Retina (tissue), 1 donor: ENCODE results near the gene CELA2B.
A peak's percentile ranks its signal among the peaks of the same experiment; 100 is the strongest.
"Not testable (repeated sequence)": the region's sequence is repeated elsewhere in the genome, so short reads cannot be mapped to it uniquely, and the experiment has no call there.

ENCODE experiments used
- DNase-seq: peaks from one replicate; pipeline ENCODE4 v3.0.0-alpha.2; 2016

The CELA2B gene

DNA sequence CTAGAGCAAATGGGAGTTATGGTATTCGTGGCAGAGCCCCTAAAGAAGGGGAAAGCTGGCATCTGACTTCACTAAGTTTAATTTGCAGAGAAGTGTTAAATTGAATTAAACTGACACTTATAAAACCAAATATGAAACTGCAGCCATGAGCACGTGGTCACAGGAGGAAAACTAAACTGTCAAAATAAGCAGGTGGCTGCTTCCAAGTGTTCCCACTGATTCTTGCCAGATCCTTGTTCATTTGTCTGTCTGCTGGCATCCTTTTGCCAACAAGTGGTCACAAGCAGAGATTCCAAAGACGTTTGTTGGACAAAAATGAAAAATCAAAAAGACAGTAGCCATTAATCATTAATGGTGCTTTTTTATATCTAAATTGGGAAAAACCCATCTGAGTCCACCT is 6.5 kb upstream of the CELA2B start:
- no peak for DNase-seq

DNA sequence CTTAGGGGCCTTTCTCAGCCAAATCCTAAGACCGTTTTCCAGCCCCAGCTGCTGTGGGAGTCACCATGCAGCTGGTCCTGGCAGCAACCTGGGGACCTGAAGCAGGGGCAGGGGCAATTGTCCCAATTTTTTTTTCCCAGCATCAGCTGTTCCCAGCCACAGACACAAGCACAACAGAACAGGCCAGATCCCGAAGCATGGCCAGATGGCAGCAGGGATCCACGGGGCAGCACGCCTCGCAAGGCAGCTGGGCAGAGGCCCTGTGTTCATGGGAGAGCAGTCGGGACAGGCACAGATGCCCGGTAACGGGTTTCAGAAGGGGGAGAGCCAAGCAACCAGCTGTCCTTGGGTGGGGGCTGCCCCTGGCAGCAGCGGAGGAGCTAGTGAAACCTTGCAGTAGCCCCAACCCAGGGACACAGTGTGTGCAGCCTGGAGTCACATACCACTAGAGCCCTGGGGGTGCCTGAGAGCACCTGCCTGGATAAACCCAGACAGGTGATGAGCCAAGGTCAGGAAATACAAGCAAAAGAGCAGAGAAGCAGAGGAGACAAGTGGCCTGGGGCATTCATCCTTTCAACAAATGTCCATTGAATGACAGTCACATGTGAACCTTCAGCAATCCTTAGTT is 6.0 kb upstream of the CELA2B start:
- peak; percentile 46 for DNase-seq

DNA sequence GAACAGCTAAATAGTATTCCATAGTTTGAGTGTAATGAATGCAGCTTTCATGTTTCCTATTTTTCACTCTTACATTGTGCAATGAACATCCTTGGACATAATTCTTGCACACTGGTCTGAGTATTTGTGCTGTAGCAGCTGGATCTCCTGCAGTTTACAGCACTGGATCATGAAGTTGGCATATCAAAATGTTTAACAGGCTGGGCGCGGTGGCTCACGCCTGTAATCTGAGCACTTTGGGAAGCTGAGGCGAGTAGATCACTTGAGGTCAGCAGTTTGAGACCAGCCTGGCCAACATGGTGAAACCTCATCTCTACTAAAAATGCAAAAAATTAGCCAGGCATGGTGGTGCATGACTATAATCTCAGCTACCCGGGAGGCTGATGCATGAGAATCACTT is 4.8 kb upstream of the CELA2B start:
- not testable (repeated sequence) for DNase-seq

DNA sequence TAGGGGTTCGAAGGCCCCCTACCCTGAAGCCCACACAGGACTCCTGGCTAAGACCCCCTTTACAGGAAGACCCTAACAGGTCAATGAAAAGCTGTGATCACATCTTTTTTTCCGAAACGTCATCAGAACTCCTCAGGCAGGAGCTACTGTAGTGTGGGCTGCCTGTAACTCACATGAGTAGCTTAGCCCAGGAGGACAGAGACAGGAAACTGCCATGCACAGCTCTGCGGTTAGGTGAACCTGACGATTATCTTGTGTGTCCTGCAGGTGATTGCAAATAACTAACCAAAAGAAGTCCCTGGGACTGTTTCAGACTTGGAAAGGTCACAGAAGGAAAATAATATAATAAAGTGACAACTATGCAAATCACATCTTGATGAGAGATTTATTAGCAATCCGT is 4.2 kb upstream of the CELA2B start:
- DNase-seq: not testable (repeated sequence)

DNA sequence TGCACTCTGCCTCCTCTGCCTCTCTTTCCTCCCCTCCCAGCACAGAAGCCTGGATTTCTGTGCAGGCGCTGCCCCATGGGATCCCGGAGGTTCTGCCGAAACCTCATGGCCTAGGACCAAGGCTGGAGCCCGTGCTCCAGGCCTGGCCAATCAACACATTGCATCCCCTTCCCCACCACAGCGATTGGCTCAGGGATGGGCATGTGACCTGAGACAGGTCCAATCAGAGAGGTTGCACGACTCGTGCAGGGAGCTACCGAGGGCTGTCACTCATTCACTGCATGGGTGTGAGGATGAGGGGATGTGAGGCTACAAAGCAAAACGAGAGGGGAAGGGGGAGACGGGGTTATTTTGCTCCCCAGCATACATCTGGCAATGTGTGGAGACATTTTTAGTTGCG is 3.3 kb upstream of the CELA2B start:
- DNase-seq: no peak

DNA sequence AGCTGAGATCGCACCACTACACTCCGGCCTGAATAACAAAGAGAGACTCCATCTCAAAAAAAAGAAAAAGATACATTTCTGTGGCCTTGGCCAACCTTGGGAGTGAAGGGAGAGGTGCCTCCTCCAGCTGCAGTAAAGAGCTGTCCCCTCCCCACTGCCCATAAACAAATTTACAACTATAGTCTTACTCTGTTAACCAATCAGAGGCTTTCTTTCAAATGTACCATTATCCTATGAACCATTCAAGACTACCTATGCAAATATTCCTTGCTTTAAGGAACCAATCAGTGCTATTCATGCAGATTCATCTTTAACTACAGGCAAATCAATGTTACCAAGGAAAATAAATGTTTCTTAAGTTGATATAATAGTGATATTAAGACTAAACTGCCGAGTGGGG is 1.0 kb downstream of the CELA2B start:
- DNase-seq: no peak

DNA sequence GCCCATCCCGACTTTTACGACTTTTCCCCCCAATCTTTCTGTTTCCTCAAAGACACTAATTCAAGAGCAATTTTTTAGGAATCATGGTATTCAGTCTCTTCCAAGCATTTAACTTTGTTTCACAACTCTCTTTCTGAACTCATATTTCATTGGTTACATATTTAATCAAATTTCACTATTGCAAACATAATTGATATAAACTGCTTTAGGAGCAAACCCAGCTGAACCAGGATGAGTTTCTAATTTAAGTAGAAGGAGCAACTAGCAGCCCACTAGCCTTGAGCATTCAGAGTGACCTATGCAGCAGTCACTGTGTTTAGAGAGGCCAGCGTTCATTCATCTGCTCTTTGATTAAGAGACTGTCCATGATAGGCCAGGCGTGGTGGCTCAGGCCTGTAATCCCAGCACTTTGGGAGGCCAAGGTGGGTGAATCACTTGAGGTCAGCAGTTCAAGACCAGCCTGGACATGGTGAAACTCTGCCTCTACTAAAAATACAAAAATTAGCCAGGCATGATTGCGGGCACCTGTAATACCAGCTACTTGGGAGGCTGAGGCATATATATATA is 1.8 kb downstream of the CELA2B start:
- no peak for DNase-seq

DNA sequence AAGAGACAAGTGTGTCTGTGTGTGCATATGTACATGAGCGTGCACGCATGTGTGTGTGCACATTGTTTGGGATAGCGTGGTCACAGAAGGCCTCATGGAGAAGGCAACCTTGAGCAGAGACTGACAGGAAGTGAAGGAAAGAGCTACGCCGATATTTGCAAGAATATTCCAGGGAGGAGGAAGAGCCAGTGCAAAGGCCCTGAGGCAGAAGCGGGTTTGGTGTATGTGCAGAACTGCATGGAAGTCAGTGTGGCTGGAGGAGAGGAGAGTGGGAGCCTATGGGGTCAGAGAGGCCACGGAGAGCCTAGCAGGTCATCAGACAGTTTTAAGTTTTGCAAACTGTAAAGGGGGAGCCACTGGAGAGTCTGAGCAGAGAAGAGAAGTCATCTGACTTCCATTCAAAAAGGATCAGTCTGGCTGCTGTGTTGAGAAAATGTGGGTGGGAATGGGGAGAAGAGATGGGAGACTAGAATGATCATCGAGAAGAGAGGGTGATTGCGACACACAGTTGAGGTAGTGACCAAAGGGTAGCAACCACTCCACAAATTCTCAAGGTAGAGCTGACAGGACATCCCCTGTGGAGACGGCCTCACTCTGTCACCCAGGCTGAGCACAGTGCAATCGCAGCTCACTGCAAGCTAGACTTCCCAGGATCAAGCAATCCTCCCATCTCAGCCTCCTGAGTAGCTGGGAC is 3.9 kb downstream of the CELA2B start:
- DNase-seq: no peak

DNA sequence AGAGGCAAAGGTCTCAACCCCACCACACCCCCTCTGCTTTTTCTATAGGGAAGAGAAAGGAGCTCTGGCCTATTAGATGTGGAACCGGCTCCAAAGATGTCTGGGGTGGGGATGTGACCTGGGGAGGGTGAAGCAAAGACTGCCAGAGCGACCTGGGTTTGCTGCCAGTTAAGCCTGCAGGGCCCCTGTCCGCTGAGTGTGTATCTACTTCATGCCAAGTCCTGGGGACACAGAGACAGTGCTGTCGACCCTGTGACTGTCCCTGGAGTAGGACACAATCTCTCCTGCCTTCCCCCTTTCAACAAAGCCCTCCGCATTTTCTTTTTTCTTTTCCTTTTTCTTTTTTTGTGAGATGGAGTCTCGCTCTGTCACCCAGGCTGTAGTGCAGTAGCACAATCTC is 6.6 kb downstream of the CELA2B start:
- DNase-seq: not testable (repeated sequence)

DNA sequence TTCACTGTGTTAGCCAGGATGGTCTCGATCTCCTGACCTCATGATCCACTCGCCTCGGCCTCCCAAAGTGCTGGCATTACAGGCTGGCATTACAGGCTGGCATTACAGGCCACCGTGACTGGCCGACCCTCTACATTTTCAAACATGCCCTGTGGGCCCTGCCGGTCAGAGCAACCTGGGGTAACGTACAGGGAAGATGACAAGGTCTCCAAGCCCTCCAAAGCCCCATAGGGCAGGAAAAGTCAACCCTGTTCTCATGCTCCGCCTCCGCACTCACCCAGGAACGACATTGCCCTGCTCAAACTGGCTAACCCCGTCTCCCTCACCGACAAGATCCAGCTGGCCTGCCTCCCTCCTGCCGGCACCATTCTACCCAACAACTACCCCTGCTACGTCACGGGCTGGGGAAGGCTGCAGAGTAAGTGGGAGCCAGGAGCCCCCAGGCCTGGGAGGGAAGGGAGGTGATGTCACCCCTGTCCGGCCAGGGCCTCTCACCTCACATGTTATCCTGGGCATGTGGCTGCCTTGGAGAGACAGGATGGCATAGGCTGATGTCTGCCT is 7.2 kb downstream of the CELA2B start:
- DNase-seq: not testable (repeated sequence)

DNA sequence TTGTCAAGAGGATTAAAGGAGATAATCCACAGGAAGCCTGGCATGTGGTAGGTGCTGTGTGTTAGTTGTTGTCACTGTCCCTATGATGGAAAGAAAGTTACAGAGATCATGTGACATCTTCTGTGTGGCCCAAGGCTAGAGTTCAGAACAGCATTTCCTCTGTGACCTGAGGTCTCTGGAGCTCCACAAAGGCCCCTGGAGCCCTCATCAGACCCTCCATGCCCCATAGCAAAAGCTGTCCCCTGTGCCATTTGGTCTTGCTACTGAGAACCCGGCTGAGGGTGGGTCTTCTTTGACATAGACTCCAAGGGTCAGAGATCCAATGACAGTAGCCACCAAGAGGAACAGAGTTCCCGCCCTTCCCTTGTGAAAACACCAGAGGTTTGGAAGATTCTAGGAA is 8.1 kb downstream of the CELA2B start:
- DNase-seq: no peak

DNA sequence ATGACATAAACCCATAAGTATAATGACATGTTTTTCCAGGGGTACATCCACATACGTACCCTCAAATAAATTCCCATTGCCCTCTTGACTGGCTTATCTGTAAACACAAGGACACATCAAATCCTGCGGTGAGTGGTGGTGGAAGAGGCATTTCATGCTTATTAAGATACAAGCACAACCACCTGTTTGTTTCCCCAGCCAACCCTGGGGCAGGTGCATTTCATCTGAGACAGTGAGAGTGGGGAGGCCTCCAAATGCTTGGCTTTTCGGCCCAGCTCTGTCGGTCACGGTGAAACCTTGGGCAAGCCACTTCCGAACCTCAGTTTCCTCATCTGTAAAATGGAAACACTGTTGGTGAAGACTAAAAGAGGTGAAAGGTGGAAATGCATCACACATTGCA is 8.5 kb downstream of the CELA2B start:
- not testable (repeated sequence) for DNase-seq

DNA sequence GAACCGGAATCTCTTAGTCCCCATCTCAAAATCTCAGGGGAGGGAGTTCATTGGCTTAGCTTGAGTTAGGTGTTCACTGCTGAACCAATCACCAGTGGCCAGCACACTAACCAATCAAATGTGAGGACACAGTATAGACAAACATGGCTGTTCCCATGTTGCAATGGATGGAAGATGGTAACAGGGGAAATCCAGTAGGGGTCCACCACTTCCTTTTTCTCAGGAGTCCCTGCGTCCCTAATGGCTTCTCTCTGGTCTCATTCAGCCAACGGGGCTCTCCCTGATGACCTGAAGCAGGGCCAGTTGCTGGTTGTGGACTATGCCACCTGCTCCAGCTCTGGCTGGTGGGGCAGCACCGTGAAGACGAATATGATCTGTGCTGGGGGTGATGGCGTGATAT is 9.7 kb downstream of the CELA2B start:
- no peak for DNase-seq

DNA sequence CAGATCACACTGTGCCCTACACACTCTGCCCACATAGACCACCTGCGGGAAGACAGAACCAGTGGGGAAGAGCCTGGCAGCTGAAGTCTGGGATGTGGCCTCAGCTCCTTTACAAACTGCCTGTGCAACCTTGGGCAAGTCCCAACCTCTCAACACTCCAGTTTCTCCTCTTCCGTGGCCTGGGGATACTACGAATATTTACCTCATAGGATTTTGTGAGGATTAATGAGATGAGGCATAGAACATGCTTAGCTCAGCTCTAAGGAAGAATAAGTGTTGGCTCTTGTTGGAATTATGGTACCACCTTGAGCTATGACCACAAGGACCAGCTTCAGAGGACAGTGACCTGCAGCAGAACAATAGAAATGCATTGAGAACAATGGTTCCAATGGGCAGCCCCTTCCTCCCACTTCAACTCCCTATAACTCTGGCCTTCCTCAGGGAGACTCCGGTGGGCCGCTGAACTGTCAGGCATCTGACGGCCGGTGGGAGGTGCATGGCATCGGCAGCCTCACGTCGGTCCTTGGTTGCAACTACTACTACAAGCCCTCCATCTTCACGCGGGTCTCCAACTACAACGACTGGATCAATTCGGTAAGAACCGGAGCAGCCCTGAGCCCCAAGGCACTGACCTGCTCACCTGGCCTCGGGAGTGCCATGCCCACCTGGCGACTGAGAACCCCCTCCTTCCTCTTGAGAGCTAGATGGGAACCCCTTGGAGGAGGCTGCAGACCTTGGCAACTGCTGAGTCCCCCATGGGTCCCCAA is 11.1 kb downstream of the CELA2B start:
- DNase-seq: not testable (repeated sequence)

DNA sequence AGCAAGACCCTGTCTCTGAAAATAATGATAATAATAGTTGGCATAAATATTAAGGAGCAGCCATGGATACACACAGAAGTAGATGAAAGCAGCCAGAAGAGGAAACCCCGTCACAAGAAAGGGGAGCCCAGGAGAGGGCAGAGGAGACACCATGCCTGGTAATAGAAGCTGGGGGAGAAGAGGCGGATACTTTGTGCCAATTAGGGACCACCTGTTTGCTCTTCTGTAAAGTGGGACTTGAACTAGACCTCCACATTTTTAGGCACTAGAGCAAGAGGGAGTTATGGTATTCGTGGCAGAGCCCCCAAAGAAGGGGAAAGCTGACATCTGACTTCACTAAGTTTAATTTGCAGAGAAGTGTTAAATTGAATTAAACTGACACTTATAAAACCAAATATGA is 12.5 kb downstream of the CELA2B start:
- no peak for DNase-seq

DNA sequence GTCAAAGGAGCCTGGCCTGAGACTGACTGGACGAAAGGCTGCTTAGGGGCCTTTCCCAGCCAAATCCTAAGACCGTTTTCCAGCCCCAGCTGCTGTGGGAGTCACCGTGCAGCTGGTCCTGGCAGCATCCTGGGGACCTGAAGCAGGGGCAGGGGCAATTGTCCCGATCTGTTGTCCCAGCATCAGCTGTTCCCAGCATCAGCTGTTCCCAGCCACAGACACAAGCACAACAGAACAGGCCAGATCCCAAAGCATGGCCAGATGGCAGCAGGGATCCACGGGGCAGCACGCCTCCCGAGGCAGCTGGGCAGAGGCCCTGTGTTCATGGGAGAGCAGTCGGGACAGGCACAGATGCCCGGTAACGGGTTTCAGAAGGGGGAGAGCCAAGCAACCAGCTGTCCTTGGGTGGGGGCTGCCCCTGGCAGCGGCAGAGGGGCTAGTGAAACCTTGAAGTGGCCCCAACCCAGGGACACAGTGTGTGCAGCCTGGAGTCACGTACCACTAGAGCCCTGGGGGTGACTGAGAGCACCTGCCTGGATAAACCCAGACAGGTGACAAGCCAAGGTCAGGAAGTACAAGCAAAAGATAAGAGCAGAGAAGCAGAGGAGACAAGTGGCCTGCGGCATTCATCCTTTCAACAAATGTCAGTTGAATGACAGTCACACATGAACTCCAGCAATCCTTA is 13.3 kb downstream of the CELA2B start:
- DNase-seq: peak; percentile 51

DNA sequence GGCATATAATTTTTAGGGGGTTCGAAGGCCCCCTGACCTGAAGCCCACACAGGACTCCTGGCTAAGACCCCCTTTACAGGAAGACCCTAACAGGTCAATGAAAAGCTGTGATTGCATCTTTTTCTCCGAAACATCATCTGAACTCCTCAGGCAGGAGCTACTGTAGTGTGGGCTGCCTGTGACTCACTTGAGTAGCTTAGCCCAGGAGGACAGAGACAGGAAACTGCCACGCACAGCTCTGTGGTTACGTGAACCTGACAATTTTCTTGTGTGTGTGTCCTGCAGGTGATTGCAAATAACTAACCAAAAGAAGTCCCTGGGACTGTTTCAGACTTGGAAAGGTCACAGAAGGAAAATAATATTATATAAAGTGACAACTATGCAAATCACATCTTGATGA is 15.1 kb downstream of the CELA2B start:
- DNase-seq: not testable (repeated sequence)

DNA sequence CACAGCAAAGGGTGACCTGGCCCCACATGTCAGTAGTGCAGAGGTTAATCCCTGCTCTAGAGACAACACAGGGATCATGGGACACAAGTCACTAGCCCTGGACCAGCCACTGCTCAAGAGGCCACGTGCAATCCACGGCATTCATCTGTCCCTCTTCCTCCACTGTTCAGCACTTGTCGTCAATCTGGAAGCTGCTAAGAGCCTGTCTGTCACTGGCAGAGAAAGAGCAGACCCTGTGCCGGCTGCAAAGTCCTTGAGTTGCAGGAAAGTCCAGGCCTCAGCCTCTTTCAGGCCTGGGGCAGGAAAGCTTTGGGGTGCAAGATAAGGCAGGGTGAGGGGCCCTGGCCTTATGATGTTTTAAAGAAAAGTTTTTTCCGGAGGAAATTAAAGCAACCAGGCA is 16.7 kb downstream of the CELA2B start:
- no peak for DNase-seq

DNA sequence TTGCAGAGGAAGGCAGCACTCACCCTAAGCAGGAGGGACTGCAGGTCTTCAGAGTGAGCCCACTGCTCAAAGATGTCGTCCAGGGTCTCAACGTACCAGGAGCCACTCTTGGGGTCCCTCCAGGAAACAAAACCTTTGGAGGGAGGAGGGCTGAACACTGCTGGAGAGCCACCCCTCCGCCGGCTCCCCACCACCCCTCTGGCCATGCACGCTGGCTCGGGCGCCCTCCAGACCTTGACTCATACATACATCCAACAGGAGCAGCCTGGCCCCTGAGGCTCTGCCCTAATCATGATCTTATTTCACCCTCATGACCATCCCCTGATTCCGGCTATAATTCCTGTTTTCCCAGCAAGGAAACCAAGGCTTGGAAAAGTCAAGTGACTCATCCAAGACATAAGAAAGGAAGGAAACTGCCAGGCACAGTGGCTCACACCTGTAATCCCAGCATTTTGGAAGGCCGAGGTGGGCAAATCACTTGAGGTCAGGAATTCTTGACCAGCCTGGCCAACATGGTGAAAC is 18.0 kb downstream of the CELA2B start:
- no peak for DNase-seq

DNA sequence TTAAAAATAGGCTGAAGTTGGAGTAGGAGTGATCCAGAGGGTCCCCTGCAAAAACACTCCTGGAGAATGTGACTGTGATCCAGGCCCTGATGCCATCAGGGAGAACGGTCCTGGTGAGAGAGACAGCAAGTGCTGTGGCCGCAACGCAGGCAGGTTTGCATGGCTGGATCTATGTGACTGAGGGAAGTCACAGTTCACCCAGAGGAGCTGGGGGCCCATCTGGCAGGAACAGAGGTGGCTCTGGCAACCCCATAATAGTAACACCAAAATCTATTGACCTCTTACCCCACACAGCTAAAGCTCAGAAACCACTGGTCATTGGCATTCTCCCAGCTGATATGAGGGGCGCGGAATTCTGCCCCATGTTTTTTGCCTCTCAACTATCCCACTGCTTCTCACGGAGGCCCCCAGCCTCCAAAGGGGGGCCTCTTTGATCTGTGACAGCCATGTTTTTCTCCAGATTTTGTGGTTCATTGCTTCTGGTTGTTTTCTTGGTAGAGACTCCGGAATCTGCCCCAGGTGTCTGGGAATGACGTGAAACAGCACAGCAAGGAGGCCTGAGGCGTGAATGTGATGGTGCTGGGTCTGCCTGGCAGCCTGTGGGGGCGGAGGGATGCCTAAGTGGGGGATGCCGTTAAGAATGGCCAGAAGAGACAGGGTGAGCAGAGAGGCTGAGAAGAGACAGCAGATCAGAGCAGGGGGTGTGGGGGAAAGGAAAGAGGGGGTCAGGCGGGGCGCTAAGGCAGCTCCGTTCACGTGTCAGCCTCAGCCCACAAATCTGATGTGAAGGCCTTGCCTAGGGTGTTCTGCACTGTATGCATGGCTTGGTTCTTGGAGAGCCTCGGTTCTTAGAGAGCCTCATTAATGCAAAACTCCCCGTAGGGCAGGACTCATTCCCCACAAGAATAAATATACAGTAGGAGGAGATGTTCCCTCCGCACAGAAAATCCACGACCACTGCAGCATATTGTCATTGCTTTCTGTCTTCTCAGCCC is 24.6 kb downstream of the CELA2B start:
- peak; percentile 46 for DNase-seq
